HepG2 (cell line): ENCODE data around the gene LTB4R. TPM values are rescaled to one million over a fixed set of nuclear protein-coding genes. Genes with fewer than 3 reads are reported as not detected.

ENCODE experiments used
- ATAC-seq: fragments of 200-7000 bp; cut with Tn5 transposase; 3 replicates; pipeline ENCODE4 v1.9.1; 2020; ENCODE audit warnings: mild to moderate bottlenecking, moderate library complexity
- BruUV-seq: library from RNA; stranded (reverse); fragments of 400-500 nt; replicated peaks from 2 replicates; lab custom pipeline; 2021; lab: Mats Ljungman, UMichigan
- CTCF ChIA-PET: fragments of 300-600 bp; formaldehyde crosslinking; extraction: SDS; loops from one replicate; lab custom pipeline; 2021; ENCODE audit warnings: low total read pairs, inconsistent platforms, low intra/inter-chr PET ratio; lab: Yijun Ruan, JAX
- POLR2A ChIA-PET: fragments of 350-600 bp; sonication (Branson Sonifier 250); formaldehyde crosslinking; loops from one replicate; lab custom pipeline; 2020; ENCODE audit warnings: antibody characterized with exemption, inconsistent platforms; lab: Yijun Ruan, JAX
- DNase-seq: peaks from one replicate; pipeline ENCODE4 v3.0.0-alpha.2; 2015; ENCODE audit warnings: low spot score
- FAIRE-seq: peaks from 3 replicates; lab custom pipeline; 2011; peaks lifted over from hg19 to GRCh38; lab: Jason Lieb, UNC
- H2AFZ ChIP-seq: one replicate; pipeline ENCODE4 v1.6.1; 2011; ENCODE audit warnings: low read length, inconsistent platforms
- H3K27ac ChIP-seq: fragments of 300-600 bp; 3 replicates; pipeline ENCODE4 v1.8.0; 2011; ENCODE audit warnings: mixed run types, mild to moderate bottlenecking, mixed read lengths, low read length, inconsistent platforms; ENCODE audit not compliant: insufficient read depth; ENCODE audit errors: extremely low read length
- H3K27me3 ChIP-seq, 2 experiments: fragments of 200-600 bp in 1 of 2; 2 replicates in 1 of 2; 3 replicates in 1 of 2; pipeline versions ENCODE4 v1.6.0 to v1.8.0; 2011; ENCODE audit warnings: low read length in 2 of 2, mild to moderate bottlenecking in 2 of 2, moderate library complexity in 2 of 2, inconsistent platforms in 1 of 2; ENCODE audit not compliant: insufficient read depth in 2 of 2, control insufficient read depth in 1 of 2
- H3K36me3 ChIP-seq, 2 experiments: fragments of 200-600 bp in 1 of 2; replicated peaks in 1 of 2; 2 replicates in 1 of 2; 3 replicates in 1 of 2; pipeline versions ENCODE4 v1.5.1 to v1.8.0; 2011; ENCODE audit warnings: low read length in 2 of 2, inconsistent platforms in 1 of 2; ENCODE audit not compliant: insufficient read depth in 2 of 2, control insufficient read depth in 1 of 2
- H3K4me1 ChIP-seq: 2 replicates; pipeline ENCODE4 v1.5.1; 2012; ENCODE audit warnings: low read length, inconsistent platforms; ENCODE audit not compliant: insufficient read depth
- H3K4me2 ChIP-seq: 2 replicates; pipeline ENCODE4 v1.6.0; 2011; ENCODE audit warnings: low read depth, low read length, inconsistent platforms
- H3K4me3 ChIP-seq, 3 experiments: fragments of 200-600 bp in 1 of 3; sonication (generic), shearing (Covaris generic) in 1 of 3; replicated peaks in 1 of 3; 2 replicates each; pipeline ENCODE4 v1.5.1; 2011 to 2016; ENCODE audit warnings: low read length in 3 of 3, inconsistent platforms in 2 of 3, low read depth in 2 of 3, mild to moderate bottlenecking in 2 of 3, control low read depth in 1 of 3, mixed read lengths in 1 of 3; ENCODE audit not compliant: insufficient read depth in 1 of 3
- H3K79me2 ChIP-seq: one replicate; pipeline ENCODE4 v1.6.1; 2011; ENCODE audit warnings: low read length, inconsistent platforms; ENCODE audit not compliant: insufficient read depth
- H3K9ac ChIP-seq: 2 replicates; pipeline ENCODE4 v1.6.0; 2011; ENCODE audit warnings: mild to moderate bottlenecking, low read depth, low read length, inconsistent platforms; ENCODE audit not compliant: insufficient read depth
- H3K9me3 ChIP-seq: 2 replicates; pipeline ENCODE4 v1.5.1; 2012; ENCODE audit warnings: mild to moderate bottlenecking, low read length
- H4K20me1 ChIP-seq: 2 replicates; pipeline ENCODE4 v1.6.0; 2011; ENCODE audit warnings: inconsistent platforms, mild to moderate bottlenecking, low read length, moderate library complexity; ENCODE audit not compliant: insufficient read depth
- ATRX ChIP-seq: sonication (generic); formaldehyde crosslinking; IDR thresholded peaks from 2 replicates; pipeline ENCODE4 v1.4.0; 2020; ENCODE audit warnings: missing genetic modification reagents, borderline replicate concordance
- HES4 ChIP-seq: sonication (generic); formaldehyde crosslinking; IDR thresholded peaks from 2 replicates; pipeline ENCODE4 v1.9.0; 2021; ENCODE audit warnings: mild to moderate bottlenecking, missing genetic modification reagents, borderline replicate concordance
- SATB2 ChIP-seq: sonication (generic); formaldehyde crosslinking; IDR thresholded peaks from 2 replicates; pipeline ENCODE4 v1.5.0; 2020; ENCODE audit warnings: missing genetic modification reagents
- SIX4 ChIP-seq: sonication (generic); formaldehyde crosslinking; IDR thresholded peaks from 2 replicates; pipeline ENCODE4 v1.4.0; 2020; ENCODE audit warnings: missing genetic modification reagents
- ZNF234 ChIP-seq: sonication (generic); formaldehyde crosslinking; conservative IDR thresholded peaks from 2 replicates; pipeline ENCODE4 v1.5.1; 2020; ENCODE audit warnings: mild to moderate bottlenecking, missing genetic modification reagents
- ZNF33A ChIP-seq: sonication (generic); formaldehyde crosslinking; IDR thresholded peaks from 2 replicates; pipeline ENCODE4 v1.5.1; 2020; ENCODE audit warnings: missing genetic modification reagents, mild to moderate bottlenecking, moderate library complexity, borderline replicate concordance
- ZNF761 ChIP-seq: sonication (generic); formaldehyde crosslinking; conservative IDR thresholded peaks from 2 replicates; pipeline ENCODE4 v1.4.0; 2020; ENCODE audit warnings: mild to moderate bottlenecking, missing genetic modification reagents
- WGBS: methylation state at CpG from one replicate; pipeline ENCODE4 v1.1.6; 2017; ENCODE audit warnings: low lambda C conversion rate; 5-methylcytosine and 5-hydroxymethylcytosine counted together
- in situ Hi-C: cut with HindIII; loops from 2 replicates; pipeline ENCODE4 v1.10.0; 2017; ENCODE audit warnings: low pct_unique_long_range_greater_than_20kb; ENCODE audit not compliant: extremely low pct_ligation_motif_present
- intact Hi-C: fragments of 100-400 bp; cut with micrococcal nuclease; formaldehyde crosslinking; loops from one replicate; pipeline ENCODE4 v1.10.0; 2022; ENCODE audit not compliant: unreplicated experiment
- polyA plus RNA-seq, 8 experiments: library from polyadenylated mRNA; depleted of rRNA in 3 of 8; stranded (reverse) in 7 of 8; unstranded in 1 of 8; fragments of >200 nt; fragmentation: Illumina TruSeq in 4 of 8; extraction: Trizol in 4 of 8; gene quantifications; 2 replicates each; pipeline versions ENCODE4 v1.2.1 to v1.2.3, GENCODE V29; 2011 to 2016; ENCODE audit warnings: low read depth in 4 of 8, missing spikeins in 1 of 8, mixed read lengths in 1 of 8; ENCODE audit not compliant: insufficient read depth in 1 of 8
- total RNA-seq, 5 experiments: library from RNA; depleted of rRNA; stranded (reverse); fragments of >200 nt; fragmentation: Illumina TruSeq; extraction: Trizol; gene quantifications; 2 replicates each; pipeline ENCODE4 v1.2.3, GENCODE V29; 2016; ENCODE audit warnings: low read depth in 1 of 5
- TF ChIP-seq, protein P1 (sequence below), 2 experiments: sonication (generic) in 1 of 2; formaldehyde crosslinking in 1 of 2; IDR thresholded peaks; 2 replicates each; pipeline versions ENCODE4 v1.5.1 to v1.6.1; 2011 to 2020; ENCODE audit warnings: borderline replicate concordance in 1 of 2, low read depth in 1 of 2, low read length in 1 of 2, mild to moderate bottlenecking in 1 of 2, missing genetic modification reagents in 1 of 2, moderate library complexity in 1 of 2
- TF ChIP-seq, protein P2 (sequence below): IDR thresholded peaks from 2 replicates; pipeline ENCODE4 v1.6.1; 2016; ENCODE audit warnings: missing compliant biosample characterization, missing genetic modification reagents, borderline replicate concordance
- TF ChIP-seq, protein P3 (sequence below), 2 experiments: sonication (generic) in 1 of 2; formaldehyde crosslinking in 1 of 2; IDR thresholded peaks; 2 replicates each; pipeline versions ENCODE4 v1.4.0 to v1.6.1; 2016 to 2020; ENCODE audit warnings: borderline replicate concordance in 1 of 2, low read depth in 1 of 2, mild to moderate bottlenecking in 1 of 2, missing genetic modification reagents in 1 of 2
- TF ChIP-seq, protein P4 (sequence below): sonication (generic); formaldehyde crosslinking; IDR thresholded peaks from 2 replicates; pipeline ENCODE4 v1.8.0; 2022; ENCODE audit warnings: mild to moderate bottlenecking, missing genetic modification reagents

LTB4R gene
- total and polyA plus RNA-seq, 2 of the 13 experiments (the other 11 are each of a cell fraction or from before 2014, with no cell fraction given), result 3.2 to 8.2 TPM

DNA sequence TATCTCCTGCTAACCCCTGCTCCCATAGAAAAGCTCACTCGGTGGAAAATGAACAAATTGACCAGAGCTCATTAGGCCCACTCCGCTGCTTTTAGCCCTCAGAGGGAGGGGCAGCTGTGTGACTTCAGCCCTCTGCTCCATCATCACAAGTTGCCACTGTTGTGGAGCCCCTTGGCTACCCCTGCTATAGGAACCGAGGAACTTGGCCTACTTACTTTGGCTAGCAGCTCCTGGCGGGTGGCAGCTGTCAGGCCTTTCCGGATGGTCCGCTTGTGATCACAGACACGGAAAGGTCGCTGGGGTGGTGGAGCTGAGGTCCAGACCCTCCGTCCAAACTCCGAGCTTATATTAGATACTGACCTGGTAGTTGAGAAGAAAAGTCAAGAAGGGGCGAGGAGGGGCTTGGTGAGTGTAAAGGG lies 4.1 kb upstream of the LTB4R start:
- Histone ChIP-seq H3K27me3 (no peaks in the 10 kb centered on the region; a peak in 1 of 5 replicates), H3K4me3 (peak overlapping the region; percentile 44 to 73 (median 56)), H3K9ac (peak overlapping the region; percentile 86), H3K27ac (peak overlapping the region; percentile 90), H2AFZ (no peak overlapping the region), H3K4me2 (peak overlapping the region; percentile 92), H3K79me2 (peaks cover 9% of the 10 kb centered on the region), H4K20me1 (no peaks in the 10 kb centered on the region), H3K9me3 (no peaks in the 10 kb centered on the region), H3K36me3 (peaks cover 42 to 49% of the 10 kb centered on the region in 2 experiments), H3K4me1 (peaks cover 48% of the 10 kb centered on the region)
- FAIRE-seq (no peak), ATAC-seq (peak; percentile 3), DNase-seq (no peak)
- BruUV-seq, result TSS peak; percentile 74
- ChIA-PET POLR2A (interaction anchor here (0.8 to 24.7 kb wide), 39 partner anchors 9 to 1005 kb away, joined by 3 to 850 read pairs (median 9); partner anchors contain the start of genes CBLN3, CHMP4A, DCAF11 and DHRS1), CTCF (interaction anchor here (0.6 to 3.4 kb wide), 6 partner anchors 9 to 742 kb away, joined by 3 to 45 read pairs (median 6); partner anchors contain the start of genes DHRS1, MDP1, NOP9 and TINF2)
- intact Hi-C loops (loop anchor here (1.0 kb wide), 1 partner anchor 8 kb away; the partner anchor contains the start of genes DHRS1 and NOP9), in situ Hi-C loops (no loop called here)
- WGBS, result 42% methylated on average over 11 of the region's 11 CpGs
- TF ChIP-seq SIX4 (CRISPR knock-in tag) (no peak), ZNF33A (CRISPR knock-in tag) (no peak), SATB2 (CRISPR knock-in tag) (no peak), ZNF234 (CRISPR knock-in tag) (no peak), ATRX (CRISPR knock-in tag) (no peak), HES4 (no peak), ZNF761 (CRISPR knock-in tag) (no peak)
- TF ChIP-seq, protein P1, sequence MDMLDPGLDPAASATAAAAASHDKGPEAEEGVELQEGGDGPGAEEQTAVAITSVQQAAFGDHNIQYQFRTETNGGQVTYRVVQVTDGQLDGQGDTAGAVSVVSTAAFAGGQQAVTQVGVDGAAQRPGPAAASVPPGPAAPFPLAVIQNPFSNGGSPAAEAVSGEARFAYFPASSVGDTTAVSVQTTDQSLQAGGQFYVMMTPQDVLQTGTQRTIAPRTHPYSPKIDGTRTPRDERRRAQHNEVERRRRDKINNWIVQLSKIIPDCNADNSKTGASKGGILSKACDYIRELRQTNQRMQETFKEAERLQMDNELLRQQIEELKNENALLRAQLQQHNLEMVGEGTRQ (IDR thresholded peaks at IDR 0.05; ENCODE audit: low read depth, low read length), result no peak
- TF ChIP-seq, protein P1 (CRISPR knock-in tag; IDR thresholded peaks at IDR 0.05; ENCODE audit: borderline replicate concordance), result no peak
- TF ChIP-seq, protein P2, sequence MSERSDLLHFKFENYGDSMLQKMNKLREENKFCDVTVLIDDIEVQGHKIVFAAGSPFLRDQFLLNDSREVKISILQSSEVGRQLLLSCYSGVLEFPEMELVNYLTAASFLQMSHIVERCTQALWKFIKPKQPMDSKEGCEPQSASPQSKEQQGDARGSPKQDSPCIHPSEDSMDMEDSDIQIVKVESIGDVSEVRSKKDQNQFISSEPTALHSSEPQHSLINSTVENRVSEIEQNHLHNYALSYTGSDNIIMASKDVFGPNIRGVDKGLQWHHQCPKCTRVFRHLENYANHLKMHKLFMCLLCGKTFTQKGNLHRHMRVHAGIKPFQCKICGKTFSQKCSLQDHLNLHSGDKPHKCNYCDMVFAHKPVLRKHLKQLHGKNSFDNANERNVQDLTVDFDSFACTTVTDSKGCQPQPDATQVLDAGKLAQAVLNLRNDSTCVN (CRISPR knock-in tag), result no peak
- TF ChIP-seq, protein P3, sequence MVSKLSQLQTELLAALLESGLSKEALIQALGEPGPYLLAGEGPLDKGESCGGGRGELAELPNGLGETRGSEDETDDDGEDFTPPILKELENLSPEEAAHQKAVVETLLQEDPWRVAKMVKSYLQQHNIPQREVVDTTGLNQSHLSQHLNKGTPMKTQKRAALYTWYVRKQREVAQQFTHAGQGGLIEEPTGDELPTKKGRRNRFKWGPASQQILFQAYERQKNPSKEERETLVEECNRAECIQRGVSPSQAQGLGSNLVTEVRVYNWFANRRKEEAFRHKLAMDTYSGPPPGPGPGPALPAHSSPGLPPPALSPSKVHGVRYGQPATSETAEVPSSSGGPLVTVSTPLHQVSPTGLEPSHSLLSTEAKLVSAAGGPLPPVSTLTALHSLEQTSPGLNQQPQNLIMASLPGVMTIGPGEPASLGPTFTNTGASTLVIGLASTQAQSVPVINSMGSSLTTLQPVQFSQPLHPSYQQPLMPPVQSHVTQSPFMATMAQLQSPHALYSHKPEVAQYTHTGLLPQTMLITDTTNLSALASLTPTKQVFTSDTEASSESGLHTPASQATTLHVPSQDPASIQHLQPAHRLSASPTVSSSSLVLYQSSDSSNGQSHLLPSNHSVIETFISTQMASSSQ (IDR thresholded peaks at IDR 0.05; ENCODE audit: low read depth), result no peak
- TF ChIP-seq, protein P3 (CRISPR knock-in tag; IDR thresholded peaks at IDR 0.05; ENCODE audit: borderline replicate concordance), result no peak
- TF ChIP-seq, protein P4, sequence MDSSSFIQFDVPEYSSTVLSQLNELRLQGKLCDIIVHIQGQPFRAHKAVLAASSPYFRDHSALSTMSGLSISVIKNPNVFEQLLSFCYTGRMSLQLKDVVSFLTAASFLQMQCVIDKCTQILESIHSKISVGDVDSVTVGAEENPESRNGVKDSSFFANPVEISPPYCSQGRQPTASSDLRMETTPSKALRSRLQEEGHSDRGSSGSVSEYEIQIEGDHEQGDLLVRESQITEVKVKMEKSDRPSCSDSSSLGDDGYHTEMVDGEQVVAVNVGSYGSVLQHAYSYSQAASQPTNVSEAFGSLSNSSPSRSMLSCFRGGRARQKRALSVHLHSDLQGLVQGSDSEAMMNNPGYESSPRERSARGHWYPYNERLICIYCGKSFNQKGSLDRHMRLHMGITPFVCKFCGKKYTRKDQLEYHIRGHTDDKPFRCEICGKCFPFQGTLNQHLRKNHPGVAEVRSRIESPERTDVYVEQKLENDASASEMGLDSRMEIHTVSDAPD (CRISPR knock-in tag), result no peak
